ENCODE results near the gene CCDC3.

DNA sequence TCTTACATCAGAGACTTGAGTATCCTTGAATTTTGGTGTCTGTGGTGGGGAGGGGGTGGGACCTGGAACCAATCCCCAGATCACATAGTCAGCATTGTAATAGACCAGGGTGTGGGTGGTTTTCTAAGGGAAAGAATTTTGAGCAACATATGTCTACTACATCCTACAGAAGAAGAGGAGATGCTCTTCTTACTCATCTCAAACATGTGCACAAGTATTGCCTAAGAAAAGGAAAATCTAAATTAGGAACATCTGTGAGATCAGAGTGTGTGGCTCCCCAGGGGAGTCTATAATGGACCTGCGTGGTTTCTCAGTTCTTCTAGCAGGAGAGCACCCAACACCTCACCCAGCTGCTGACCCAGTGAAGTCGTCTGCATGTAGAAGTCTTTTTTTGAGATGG is 148.8 kb downstream of the CCDC3 start:
- TF ChIP-seq CTCF (IDR thresholded peaks at IDR 0.05; ENCODE audit: low read depth, low read length): no peak
- TF ChIP-seq POLR2A (IDR thresholded peaks at IDR 0.05; ENCODE audit: extremely low read depth, insufficient read length): no peak
- TF ChIP-seq MAX (IDR thresholded peaks at IDR 0.05; ENCODE audit: low read depth, low read length): no peak

Data from NB4 (cell line).